ENCODE measurements around the gene TNNI3K. TPM values are rescaled to one million over a fixed set of nuclear protein-coding genes. Genes with fewer than 3 reads are reported as not detected.
A peak's percentile ranks its signal among the peaks of the same experiment; 100 is the strongest.

The TNNI3K gene
- total RNA-seq, 1 experiment from 2014 or later: 0.49 TPM

DNA sequence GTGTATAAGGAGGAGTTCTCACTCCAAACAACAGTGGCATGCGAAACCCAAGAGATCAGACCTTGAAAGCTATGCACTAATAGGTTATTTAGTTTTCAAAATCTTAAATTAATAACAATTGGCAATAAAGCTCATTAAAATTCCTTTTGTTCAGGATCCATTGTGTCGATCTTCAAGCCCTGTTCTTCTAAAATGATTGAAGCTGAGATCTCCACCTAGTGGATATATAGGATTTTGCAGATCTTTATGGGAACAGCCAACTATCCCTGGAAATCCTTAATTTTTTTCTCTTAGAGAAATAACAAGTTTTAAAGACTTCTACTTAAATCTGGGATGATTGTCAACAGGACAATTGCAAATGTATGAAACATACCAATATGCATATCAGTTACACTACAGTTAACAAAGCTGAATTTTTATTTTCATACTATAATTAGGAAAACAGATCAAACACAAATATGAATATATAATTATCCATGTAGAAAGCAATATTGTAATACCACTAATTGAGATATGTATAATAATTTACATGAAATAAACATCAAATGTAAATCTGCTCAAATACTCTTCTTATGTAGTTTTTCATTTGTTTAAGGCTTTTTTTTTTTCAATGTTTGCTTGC is 233.9 kb downstream of the TNNI3K start:
- ATAC-seq (no peak), DNase-seq (ENCODE audit: low read depth, low spot score) (peak; percentile 18)
- TF ChIP-seq, protein P1, sequence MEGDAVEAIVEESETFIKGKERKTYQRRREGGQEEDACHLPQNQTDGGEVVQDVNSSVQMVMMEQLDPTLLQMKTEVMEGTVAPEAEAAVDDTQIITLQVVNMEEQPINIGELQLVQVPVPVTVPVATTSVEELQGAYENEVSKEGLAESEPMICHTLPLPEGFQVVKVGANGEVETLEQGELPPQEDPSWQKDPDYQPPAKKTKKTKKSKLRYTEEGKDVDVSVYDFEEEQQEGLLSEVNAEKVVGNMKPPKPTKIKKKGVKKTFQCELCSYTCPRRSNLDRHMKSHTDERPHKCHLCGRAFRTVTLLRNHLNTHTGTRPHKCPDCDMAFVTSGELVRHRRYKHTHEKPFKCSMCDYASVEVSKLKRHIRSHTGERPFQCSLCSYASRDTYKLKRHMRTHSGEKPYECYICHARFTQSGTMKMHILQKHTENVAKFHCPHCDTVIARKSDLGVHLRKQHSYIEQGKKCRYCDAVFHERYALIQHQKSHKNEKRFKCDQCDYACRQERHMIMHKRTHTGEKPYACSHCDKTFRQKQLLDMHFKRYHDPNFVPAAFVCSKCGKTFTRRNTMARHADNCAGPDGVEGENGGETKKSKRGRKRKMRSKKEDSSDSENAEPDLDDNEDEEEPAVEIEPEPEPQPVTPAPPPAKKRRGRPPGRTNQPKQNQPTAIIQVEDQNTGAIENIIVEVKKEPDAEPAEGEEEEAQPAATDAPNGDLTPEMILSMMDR (IDR thresholded peaks at IDR 0.05 in 2 of 3, conservative IDR thresholded peaks at IDR 0.05 in 1 of 3; ENCODE audit: borderline replicate concordance in 1 of 3, insufficient read depth in 1 of 3, low read depth in 2 of 3, low read length in 2 of 3): peak in 2 of 3 experiments; percentile 50 to 70; a peak in 4 of 6 replicates
- TF ChIP-seq YY1 (IDR thresholded peaks at IDR 0.05; ENCODE audit: extremely low read depth, insufficient replicate concordance, low read depth, low read length): no peak
- peak; percentile 53 for TF ChIP-seq RAD21 (IDR thresholded peaks at IDR 0.05; ENCODE audit: low read depth)
- Histone ChIP-seq H3K36me3 (ENCODE audit: control insufficient read depth in 1 of 2, insufficient read depth in 2 of 2, low read length in 2 of 2) (no peaks in the 10 kb centered on the region), H3K4me2 (ENCODE audit: low read length) (no peak overlapping the region), H3K79me2 (ENCODE audit: insufficient read depth, low read length) (no peaks in the 10 kb centered on the region), H3K4me1 (ENCODE audit: control insufficient read depth in 1 of 2, insufficient read depth in 2 of 2, low read length in 2 of 2) (no peaks in the 10 kb centered on the region), H3K27me3 (ENCODE audit: insufficient read depth, low read length) (peaks cover 17% of the 10 kb centered on the region), H3K9me2 (ENCODE audit: insufficient read depth) (no peaks in the 10 kb centered on the region), H2AFZ (ENCODE audit: low read depth, low read length, poor library complexity, severe bottlenecking) (no peak overlapping the region), H3K9ac (ENCODE audit: low read length) (no peak overlapping the region), H3K27ac (ENCODE audit: low read depth, low read length) (no peak overlapping the region), H3K9me3 (ENCODE audit: control insufficient read depth in 1 of 2, insufficient read depth in 1 of 2, low read depth in 1 of 2, low read length in 2 of 2) (no peaks in the 10 kb centered on the region), H3K4me3 (replicated peaks in 1 of 2; ENCODE audit: low read depth in 1 of 2, low read length in 2 of 2) (no peak overlapping the region), H4K20me1 (ENCODE audit: insufficient read depth) (no peaks in the 10 kb centered on the region)
- intact Hi-C loops (cut with micrococcal nuclease): loop anchor here (5.0 to 10.0 kb wide), 2 partner anchors 218 to 624 kb away; no protein-coding TSS in a partner anchor
- POLR2A ChIA-PET: no interaction called here
- CTCF ChIA-PET: interaction anchor here (1.1 to 1.5 kb wide), 2 partner anchors 14 to 221 kb away, joined by 4 to 5 read pairs; no protein-coding TSS in a partner anchor
- RAD21 ChIA-PET (ENCODE audit: low non-redundant PET in 1 of 2, low total read pairs in 2 of 2, uncharacterized antibody in 2 of 2, unreplicated experiment in 2 of 2): no interaction called here
- BruUV-seq (replicated peaks): no TSS peak

DNA sequence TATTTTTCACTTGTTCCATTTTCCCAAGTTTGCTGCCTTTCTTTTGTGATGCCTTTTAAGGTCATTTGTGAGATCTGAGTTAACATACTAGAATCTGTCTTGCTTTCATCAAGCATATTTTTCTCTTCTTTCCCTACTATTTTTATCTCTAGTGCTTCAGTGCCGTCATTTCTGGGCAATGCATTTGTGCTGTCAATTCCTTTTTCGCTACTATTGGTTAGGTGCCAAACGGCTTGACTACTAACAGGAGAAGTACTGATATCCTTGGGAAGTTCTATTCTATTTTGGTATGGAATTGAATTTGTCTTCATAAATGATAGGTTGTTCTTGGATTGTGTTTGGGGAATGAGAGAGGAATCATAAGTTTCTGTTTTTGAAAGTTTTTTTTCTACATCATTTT is 235.1 kb downstream of the TNNI3K start:
- H3K9ac ChIP-seq (ENCODE audit: low read length): no peak overlapping the region
- DNase-seq (ENCODE audit: low read depth, low spot score) (no peak), ATAC-seq (no peak)
- H3K27ac ChIP-seq (ENCODE audit: low read depth, low read length): no peak overlapping the region
- RAD21 ChIA-PET (ENCODE audit: low non-redundant PET in 1 of 2, low total read pairs in 2 of 2, uncharacterized antibody in 2 of 2, unreplicated experiment in 2 of 2): no interaction called here
- no peaks in the 10 kb centered on the region for H4K20me1 ChIP-seq (ENCODE audit: insufficient read depth)
- H3K27me3 ChIP-seq (ENCODE audit: insufficient read depth, low read length): peaks cover 23% of the 10 kb centered on the region
- H3K79me2 ChIP-seq (ENCODE audit: insufficient read depth, low read length): no peaks in the 10 kb centered on the region
- CTCF ChIA-PET: no interaction called here
- no peaks in the 10 kb centered on the region for H3K36me3 ChIP-seq (ENCODE audit: control insufficient read depth in 1 of 2, insufficient read depth in 2 of 2, low read length in 2 of 2)
- no peak overlapping the region for H2AFZ ChIP-seq (ENCODE audit: low read depth, low read length, poor library complexity, severe bottlenecking)
- no peaks in the 10 kb centered on the region for H3K4me1 ChIP-seq (ENCODE audit: control insufficient read depth in 1 of 2, insufficient read depth in 2 of 2, low read length in 2 of 2)
- intact Hi-C loops (cut with micrococcal nuclease): no loop called here
- POLR2A ChIA-PET: no interaction called here
- no TSS peak for BruUV-seq (replicated peaks)
- H3K4me2 ChIP-seq (ENCODE audit: low read length): no peak overlapping the region
- no peaks in the 10 kb centered on the region for H3K9me3 ChIP-seq (ENCODE audit: control insufficient read depth in 1 of 2, insufficient read depth in 1 of 2, low read depth in 1 of 2, low read length in 2 of 2)
- H3K9me2 ChIP-seq (ENCODE audit: insufficient read depth): no peaks in the 10 kb centered on the region
- H3K4me3 ChIP-seq (replicated peaks in 1 of 2; ENCODE audit: low read depth in 1 of 2, low read length in 2 of 2): no peak overlapping the region
- TF ChIP-seq EGR1 (IDR thresholded peaks at IDR 0.05; ENCODE audit: low read depth) (no peak), POLR2AphosphoS5 (IDR thresholded peaks at IDR 0.05; ENCODE audit: low read depth, low read length) (no peak), EZH2phosphoT487 (IDR thresholded peaks at IDR 0.05; ENCODE audit: borderline replicate concordance) (no peak), TCF7L2 (IDR thresholded peaks at IDR 0.05; ENCODE audit: borderline replicate concordance, extremely low read depth, insufficient read depth, insufficient read length) (no peak), ZFX (IDR thresholded peaks at IDR 0.05) (no peak), POLR2A (IDR thresholded peaks at IDR 0.05; ENCODE audit: borderline replicate concordance, extremely low read depth, insufficient read depth, insufficient read length) (no peak), ZNF274 (IDR thresholded peaks at IDR 0.05; ENCODE audit: low read depth, low read length) (no peak), SIN3A (IDR thresholded peaks at IDR 0.05; ENCODE audit: low read depth) (no peak), ELF1 (IDR thresholded peaks at IDR 0.05; ENCODE audit: borderline replicate concordance, low read depth) (no peak), EZH2 (IDR thresholded peaks at IDR 0.05) (no peak), RAD21 (IDR thresholded peaks at IDR 0.05; ENCODE audit: low read depth) (no peak)
- TF ChIP-seq, protein P2, sequence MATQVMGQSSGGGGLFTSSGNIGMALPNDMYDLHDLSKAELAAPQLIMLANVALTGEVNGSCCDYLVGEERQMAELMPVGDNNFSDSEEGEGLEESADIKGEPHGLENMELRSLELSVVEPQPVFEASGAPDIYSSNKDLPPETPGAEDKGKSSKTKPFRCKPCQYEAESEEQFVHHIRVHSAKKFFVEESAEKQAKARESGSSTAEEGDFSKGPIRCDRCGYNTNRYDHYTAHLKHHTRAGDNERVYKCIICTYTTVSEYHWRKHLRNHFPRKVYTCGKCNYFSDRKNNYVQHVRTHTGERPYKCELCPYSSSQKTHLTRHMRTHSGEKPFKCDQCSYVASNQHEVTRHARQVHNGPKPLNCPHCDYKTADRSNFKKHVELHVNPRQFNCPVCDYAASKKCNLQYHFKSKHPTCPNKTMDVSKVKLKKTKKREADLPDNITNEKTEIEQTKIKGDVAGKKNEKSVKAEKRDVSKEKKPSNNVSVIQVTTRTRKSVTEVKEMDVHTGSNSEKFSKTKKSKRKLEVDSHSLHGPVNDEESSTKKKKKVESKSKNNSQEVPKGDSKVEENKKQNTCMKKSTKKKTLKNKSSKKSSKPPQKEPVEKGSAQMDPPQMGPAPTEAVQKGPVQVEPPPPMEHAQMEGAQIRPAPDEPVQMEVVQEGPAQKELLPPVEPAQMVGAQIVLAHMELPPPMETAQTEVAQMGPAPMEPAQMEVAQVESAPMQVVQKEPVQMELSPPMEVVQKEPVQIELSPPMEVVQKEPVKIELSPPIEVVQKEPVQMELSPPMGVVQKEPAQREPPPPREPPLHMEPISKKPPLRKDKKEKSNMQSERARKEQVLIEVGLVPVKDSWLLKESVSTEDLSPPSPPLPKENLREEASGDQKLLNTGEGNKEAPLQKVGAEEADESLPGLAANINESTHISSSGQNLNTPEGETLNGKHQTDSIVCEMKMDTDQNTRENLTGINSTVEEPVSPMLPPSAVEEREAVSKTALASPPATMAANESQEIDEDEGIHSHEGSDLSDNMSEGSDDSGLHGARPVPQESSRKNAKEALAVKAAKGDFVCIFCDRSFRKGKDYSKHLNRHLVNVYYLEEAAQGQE (IDR thresholded peaks at IDR 0.05; ENCODE audit: low read depth): no peak
- TF ChIP-seq, protein P3, sequence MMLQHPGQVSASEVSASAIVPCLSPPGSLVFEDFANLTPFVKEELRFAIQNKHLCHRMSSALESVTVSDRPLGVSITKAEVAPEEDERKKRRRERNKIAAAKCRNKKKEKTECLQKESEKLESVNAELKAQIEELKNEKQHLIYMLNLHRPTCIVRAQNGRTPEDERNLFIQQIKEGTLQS (IDR thresholded peaks at IDR 0.05): no peak
